ENCODE measurements around the gene CDH23. TPM values are rescaled to one million over a fixed set of nuclear protein-coding genes. Genes with fewer than 3 reads are reported as not detected.

Gene CDH23
- total RNA-seq, 1 experiment from 2014 or later: 2.9 TPM

DNA sequence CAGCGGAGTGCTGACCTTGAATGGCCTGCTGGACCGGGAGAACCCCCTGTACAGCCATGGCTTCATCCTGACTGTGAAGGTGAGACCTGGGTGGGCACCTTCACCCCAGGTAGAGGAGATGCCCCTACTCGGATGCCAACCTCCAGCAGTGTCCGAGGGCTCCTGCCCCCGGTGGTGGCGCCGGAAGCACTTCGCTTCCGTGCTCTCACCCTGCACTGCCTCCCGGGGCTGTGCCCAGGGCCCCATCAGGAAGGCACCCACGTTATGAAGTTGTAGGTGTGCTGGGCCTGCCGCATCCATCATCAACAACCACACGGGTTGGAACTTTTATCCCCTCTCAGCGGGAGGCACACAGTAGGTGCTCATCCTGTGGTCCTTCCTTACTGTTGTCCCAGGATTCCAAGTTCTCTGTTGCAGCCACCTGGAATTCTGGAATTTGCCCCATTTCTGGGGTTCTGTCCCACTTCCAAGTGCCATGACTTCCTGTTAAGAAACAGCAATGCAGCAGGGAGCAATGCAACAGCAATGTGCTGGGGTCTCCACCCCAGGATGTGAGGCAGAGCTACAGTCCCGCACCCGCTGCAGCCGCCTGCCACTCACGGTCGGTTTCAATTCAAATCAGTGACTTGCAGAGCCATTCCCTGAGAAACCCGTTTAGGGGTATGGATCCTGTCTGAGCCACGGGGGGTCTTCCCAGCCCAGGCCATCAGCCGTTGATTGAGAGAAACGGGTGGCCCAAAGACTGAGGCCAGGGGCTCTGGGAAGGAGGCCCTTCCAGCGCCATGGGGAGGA lies 219.0 kb downstream of the CDH23 start:
- no peak for DNase-seq (ENCODE audit: low spot score)
- peaks cover 11% of the 10 kb centered on the region for H3K9me3 Mint-ChIP-seq
- ChIA-PET POLR2A (interaction anchor here (1.1 kb wide), 1 partner anchor 15 kb away, joined by 4 read pairs; no protein-coding TSS in a partner anchor), CTCF (interaction anchor here (0.7 to 1.5 kb wide), 5 partner anchors 46 to 219 kb away, joined by 3 to 6 read pairs (median 3); no protein-coding TSS in a partner anchor)
- H3K36me3 Mint-ChIP-seq: peaks cover 5% of the 10 kb centered on the region; the same call in 1 of the 2 replicates
- H3K4me1 Mint-ChIP-seq: peaks cover 33% of the 10 kb centered on the region
- no peak overlapping the region for H3K4me3 Mint-ChIP-seq
- ATAC-seq: no peak; the same call in 1 of the 2 replicates
- no peak overlapping the region for H3K27ac Mint-ChIP-seq
- TF ChIP-seq, protein P1, sequence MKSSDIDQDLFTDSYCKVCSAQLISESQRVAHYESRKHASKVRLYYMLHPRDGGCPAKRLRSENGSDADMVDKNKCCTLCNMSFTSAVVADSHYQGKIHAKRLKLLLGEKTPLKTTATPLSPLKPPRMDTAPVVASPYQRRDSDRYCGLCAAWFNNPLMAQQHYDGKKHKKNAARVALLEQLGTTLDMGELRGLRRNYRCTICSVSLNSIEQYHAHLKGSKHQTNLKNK (CRISPR knock-in tag; IDR thresholded peaks at IDR 0.05): no peak
- TF ChIP-seq ZNF317 (CRISPR knock-in tag; IDR thresholded peaks at IDR 0.05; ENCODE audit: borderline replicate concordance, low read depth): no peak
- TF ChIP-seq ESRRA (CRISPR knock-in tag; IDR thresholded peaks at IDR 0.05; ENCODE audit: borderline replicate concordance): 0 out of 2 replicates have a peak, but pooled peaks have one; percentile 43
- no peak for TF ChIP-seq TCF7 (CRISPR knock-in tag; IDR thresholded peaks at IDR 0.05; ENCODE audit: low read depth)
- TF ChIP-seq ERG (CRISPR knock-in tag; IDR thresholded peaks at IDR 0.05): no peak
- H3K27me3 Mint-ChIP-seq (ENCODE audit: low read depth): no peaks in the 10 kb centered on the region; the same call in 1 of the 2 replicates

- peaks cover 11% of the 10 kb centered on the region for H3K9me3 Mint-ChIP-seq
- DNase-seq (ENCODE audit: low spot score) (no peak), ATAC-seq (no peak)
- no peaks in the 10 kb centered on the region; the same call in 1 of the 2 replicates for H3K27me3 Mint-ChIP-seq (ENCODE audit: low read depth)
- H3K27ac Mint-ChIP-seq: no peak overlapping the region
- no peak overlapping the region for H3K4me3 Mint-ChIP-seq
- ChIA-PET POLR2A (interaction anchor here (0.6 to 1.1 kb wide), 2 partner anchors 14 to 41 kb away, joined by 3 to 4 read pairs; no protein-coding TSS in a partner anchor), CTCF (interaction anchor here (0.7 to 1.5 kb wide), 4 partner anchors 42 to 233 kb away, joined by 3 to 6 read pairs (median 3); no protein-coding TSS in a partner anchor)
- H3K36me3 Mint-ChIP-seq: peaks cover 5% of the 10 kb centered on the region; the same call in 1 of the 2 replicates
- no peak for TF ChIP-seq OVOL2 (CRISPR knock-in tag; IDR thresholded peaks at IDR 0.05; ENCODE audit: borderline replicate concordance)
- TF ChIP-seq PRRX2 (CRISPR knock-in tag; IDR thresholded peaks at IDR 0.05): no peak
- no peak for TF ChIP-seq ESRRA (CRISPR knock-in tag; IDR thresholded peaks at IDR 0.05; ENCODE audit: borderline replicate concordance)
- TF ChIP-seq JUN (CRISPR knock-in tag; IDR thresholded peaks at IDR 0.05): no peak
- no peak for TF ChIP-seq JAZF1 (CRISPR knock-in tag; IDR thresholded peaks at IDR 0.05)
- TF ChIP-seq SMAD4 (CRISPR knock-in tag; IDR thresholded peaks at IDR 0.05): no peak
- peaks cover 42% of the 10 kb centered on the region for H3K4me1 Mint-ChIP-seq
Observed at GRCh38 chr10:71616817-71617654, 220.3 kb downstream of the CDH23 start.

- no peak overlapping the region for H3K4me3 Mint-ChIP-seq
- CTCF ChIA-PET: interaction anchor here (0.6 to 0.7 kb wide), 2 partner anchors 9 to 99 kb away, joined by 3 read pairs; no protein-coding TSS in a partner anchor
- DNase-seq (ENCODE audit: low spot score) (no peak), ATAC-seq (no peak)
- peaks cover 5% of the 10 kb centered on the region; the same call in 1 of the 2 replicates for H3K36me3 Mint-ChIP-seq
- peaks cover 50% of the 10 kb centered on the region for H3K4me1 Mint-ChIP-seq
- TF ChIP-seq E2F5 (CRISPR knock-in tag; IDR thresholded peaks at IDR 0.05) (no peak), ATF6 (CRISPR knock-in tag; IDR thresholded peaks at IDR 0.05) (no peak), OVOL2 (CRISPR knock-in tag; IDR thresholded peaks at IDR 0.05; ENCODE audit: borderline replicate concordance) (no peak), JAZF1 (CRISPR knock-in tag; IDR thresholded peaks at IDR 0.05) (no peak), ZNF121 (CRISPR knock-in tag; IDR thresholded peaks at IDR 0.05) (no peak), ELF4 (CRISPR knock-in tag; IDR thresholded peaks at IDR 0.05; ENCODE audit: low read depth) (no peak), FOXJ3 (CRISPR knock-in tag; IDR thresholded peaks at IDR 0.05; ENCODE audit: borderline replicate concordance) (no peak), IRF2 (CRISPR knock-in tag; IDR thresholded peaks at IDR 0.05; ENCODE audit: borderline replicate concordance, low read depth) (no peak), NFYB (CRISPR knock-in tag; conservative IDR thresholded peaks at IDR 0.05; ENCODE audit: low read depth) (no peak), NFATC4 (CRISPR knock-in tag; IDR thresholded peaks at IDR 0.05) (no peak)
- POLR2A ChIA-PET: no interaction called here
- no peak overlapping the region for H3K27ac Mint-ChIP-seq
- no peaks in the 10 kb centered on the region; the same call in 1 of the 2 replicates for H3K27me3 Mint-ChIP-seq (ENCODE audit: low read depth)
- peaks cover 11% of the 10 kb centered on the region for H3K9me3 Mint-ChIP-seq
Observed at GRCh38 chr10:71618176-71618575, 221.5 kb downstream of the CDH23 start.

Data from WTC11 (cell line).